HepG2 (cell line): ENCODE results near the gene BICRA. TPM values are rescaled to one million over a fixed set of nuclear protein-coding genes. Genes with fewer than 3 reads are reported as not detected.
A peak's percentile ranks its signal among the peaks of the same experiment; 100 is the strongest.

Experiments
- ASH2L ChIP-seq: fragments of 300-600, 200-600 bp; sonication (generic); IDR thresholded peaks from 2 replicates; pipeline ENCODE4 v1.7.0; 2017; ENCODE audit warnings: low read depth, mild to moderate bottlenecking, moderate library complexity, mixed read lengths, low read length; ENCODE audit not compliant: insufficient read length
- ETV6 ChIP-seq: sonication (generic); formaldehyde crosslinking; conservative IDR thresholded peaks from 2 replicates; pipeline ENCODE4 v1.4.0; 2020; ENCODE audit warnings: missing genetic modification reagents
- IKZF4 ChIP-seq: sonication (generic); formaldehyde crosslinking; IDR thresholded peaks from 2 replicates; pipeline ENCODE4 v1.5.1; 2020; ENCODE audit warnings: borderline replicate concordance, mild to moderate bottlenecking, low read depth, missing genetic modification reagents; ENCODE audit errors: not compliant biosample characterization
- IRX3 ChIP-seq: sonication (generic); formaldehyde crosslinking; IDR thresholded peaks from 2 replicates; pipeline ENCODE4 v1.8.1; 2023; ENCODE audit warnings: mild to moderate bottlenecking, low read depth, missing genetic modification reagents, borderline replicate concordance
- KDM3A ChIP-seq: IDR thresholded peaks from 2 replicates; pipeline ENCODE4 v1.6.1; 2018; ENCODE audit warnings: low read depth, missing compliant biosample characterization
- KMT2B ChIP-seq: IDR thresholded peaks from 2 replicates; pipeline ENCODE4 v1.6.1; 2016; ENCODE audit warnings: missing genetic modification reagents, missing compliant biosample characterization
- LRRFIP1 ChIP-seq: sonication (generic); formaldehyde crosslinking; conservative IDR thresholded peaks from 2 replicates; pipeline ENCODE4 v1.4.0; 2020; ENCODE audit warnings: missing genetic modification reagents
- MAFG ChIP-seq: sonication (generic); formaldehyde crosslinking; IDR thresholded peaks from 2 replicates; pipeline ENCODE4 v1.5.1; 2020; ENCODE audit warnings: mild to moderate bottlenecking, missing genetic modification reagents
- MAFK ChIP-seq, 2 experiments: IDR thresholded peaks in 1 of 2; conservative IDR thresholded peaks in 1 of 2; 2 replicates each; pipeline ENCODE4 v1.6.1; 2011; ENCODE audit warnings: improper control_type of control experiment in 2 of 2, low read length in 2 of 2
- NCOA1 ChIP-seq: sonication (generic); formaldehyde crosslinking; IDR thresholded peaks from 2 replicates; pipeline ENCODE4 v1.9.0; 2021; ENCODE audit warnings: missing genetic modification reagents
- RAD21 ChIP-seq: fragments of 450-650 bp; formaldehyde crosslinking; IDR thresholded peaks from 2 replicates; pipeline ENCODE4 v1.5.0; 2020; ENCODE audit warnings: mild to moderate bottlenecking
- RARA ChIP-seq: IDR thresholded peaks from 2 replicates; pipeline ENCODE4 v1.6.1; 2016; ENCODE audit warnings: missing genetic modification reagents, missing compliant biosample characterization
- TFDP2 ChIP-seq: sonication (generic); formaldehyde crosslinking; IDR thresholded peaks from 2 replicates; pipeline ENCODE4 v1.4.0; 2020; ENCODE audit warnings: missing genetic modification reagents
- ZBTB4 ChIP-seq: sonication (generic); formaldehyde crosslinking; IDR thresholded peaks from 2 replicates; pipeline ENCODE4 v1.4.0; 2020; ENCODE audit warnings: missing genetic modification reagents, mild to moderate bottlenecking, borderline replicate concordance
- ZC3H13 ChIP-seq: sonication (generic); formaldehyde crosslinking; IDR thresholded peaks from 2 replicates; pipeline ENCODE4 v1.8.1; 2023; ENCODE audit warnings: mild to moderate bottlenecking, missing genetic modification reagents, moderate library complexity
- ZNF121 ChIP-seq: sonication (generic); formaldehyde crosslinking; IDR thresholded peaks from 2 replicates; pipeline ENCODE4 v1.5.0; 2020; ENCODE audit warnings: mild to moderate bottlenecking, missing genetic modification reagents
- ZNF207 ChIP-seq: fragments of 450-650 bp; IDR thresholded peaks from 2 replicates; pipeline ENCODE4 v1.6.1; 2016; ENCODE audit warnings: antibody characterized with exemption, borderline replicate concordance
- ZNF367 ChIP-seq: sonication (generic); formaldehyde crosslinking; IDR thresholded peaks from 2 replicates; pipeline ENCODE4 v1.4.0; 2020; ENCODE audit warnings: missing genetic modification reagents, borderline replicate concordance
- ZNF441 ChIP-seq: sonication (generic); formaldehyde crosslinking; IDR thresholded peaks from 2 replicates; pipeline ENCODE4 v1.7.0; 2021; ENCODE audit warnings: missing genetic modification reagents, borderline replicate concordance
- ZNF496 ChIP-seq: sonication (generic); formaldehyde crosslinking; IDR thresholded peaks from 2 replicates; pipeline ENCODE4 v1.8.1; 2023; ENCODE audit warnings: mild to moderate bottlenecking, moderate library complexity, missing genetic modification reagents; ENCODE audit not compliant: insufficient replicate concordance
- ZNF660 ChIP-seq: sonication (generic); formaldehyde crosslinking; IDR thresholded peaks from 2 replicates; pipeline ENCODE4 v1.5.1; 2020; ENCODE audit warnings: mild to moderate bottlenecking, low read depth, missing genetic modification reagents, borderline replicate concordance
- ZNF879 ChIP-seq: sonication (generic); formaldehyde crosslinking; IDR thresholded peaks from 2 replicates; pipeline ENCODE4 v1.8.1; 2023; ENCODE audit warnings: missing genetic modification reagents
- polyA plus RNA-seq, 8 experiments: library from polyadenylated mRNA; depleted of rRNA in 3 of 8; stranded (reverse) in 7 of 8; unstranded in 1 of 8; fragments of >200 nt; fragmentation: Illumina TruSeq in 4 of 8; extraction: Trizol in 4 of 8; gene quantifications; 2 replicates each; pipeline versions ENCODE4 v1.2.1 to v1.2.3, GENCODE V29; 2011 to 2016; ENCODE audit warnings: low read depth in 4 of 8, missing spikeins in 1 of 8, mixed read lengths in 1 of 8; ENCODE audit not compliant: insufficient read depth in 1 of 8
- total RNA-seq, 5 experiments: library from RNA; depleted of rRNA; stranded (reverse); fragments of >200 nt; fragmentation: Illumina TruSeq; extraction: Trizol; gene quantifications; 2 replicates each; pipeline ENCODE4 v1.2.3, GENCODE V29; 2016; ENCODE audit warnings: low read depth in 1 of 5

Gene BICRA
- total and polyA plus RNA-seq, 2 of the 13 experiments (the other 11 are each of a cell fraction or from before 2014, with no cell fraction given), result 0.55 to 0.71 TPM

GRCh38 chr19:47745010-47745901 lies 136.3 kb downstream of the BICRA start, which contains the start of gene NOP53 (continued):
- no peak for TF ChIP-seq MAFK (conservative IDR thresholded peaks at IDR 0.05 in 1 of 2, IDR thresholded peaks at IDR 0.05 in 1 of 2; ENCODE audit: low read length in 2 of 2)
- no peak for TF ChIP-seq ZNF879 (CRISPR knock-in tag)
- TF ChIP-seq ZC3H13 (CRISPR knock-in tag), result no peak
- TF ChIP-seq KDM3A (CRISPR knock-in tag), result 0 out of 2 replicates have a peak, but pooled peaks have one; percentile 30
- peak; percentile 21; the same call in 1 of the 2 replicates for TF ChIP-seq RARA (CRISPR knock-in tag)
- peak; percentile 54; the same call in 1 of the 2 replicates for TF ChIP-seq NCOA1 (CRISPR knock-in tag)
- 0 out of 2 replicates have a peak, but pooled peaks have one; percentile 45 for TF ChIP-seq ETV6 (CRISPR knock-in tag)
- TF ChIP-seq ASH2L, result peak; percentile 81
- no peak for TF ChIP-seq ZNF207
- no peak for TF ChIP-seq LRRFIP1 (CRISPR knock-in tag)
- TF ChIP-seq ZNF496 (CRISPR knock-in tag), result no peak
- no peak for TF ChIP-seq IRX3 (CRISPR knock-in tag)
- no peak for TF ChIP-seq ZBTB4 (CRISPR knock-in tag)
- TF ChIP-seq KMT2B (CRISPR knock-in tag), result 0 out of 2 replicates have a peak, but pooled peaks have one; percentile 64
- TF ChIP-seq ZNF660, result no peak
- no peak for TF ChIP-seq ZNF121 (CRISPR knock-in tag)
- peak; percentile 84 for TF ChIP-seq ZNF441 (CRISPR knock-in tag)
- TF ChIP-seq IKZF4, result no peak
- TF ChIP-seq TFDP2 (CRISPR knock-in tag), result 0 out of 2 replicates have a peak, but pooled peaks have one; percentile 17
- TF ChIP-seq RAD21 (CRISPR knock-in tag), result no peak; the same call in 1 of the 2 replicates
- no peak for TF ChIP-seq ZNF367 (CRISPR knock-in tag)
- no peak for TF ChIP-seq MAFG (CRISPR knock-in tag)
